GM06990 (cell line): Measurements from ENCODE around the gene FOXA3.

ENCODE experiments used
- DNase-seq: peaks from one replicate; pipeline ENCODE4 v3.0.0-alpha.2; 2011; ENCODE audit not compliant: insufficient read length; ENCODE audit errors: extremely low read depth
- H3K27me3 ChIP-seq: replicated peaks from 2 replicates; pipeline ENCODE4 v1.6.0; 2011; ENCODE audit warnings: low read length; ENCODE audit not compliant: control insufficient read depth, insufficient read depth
- H3K36me3 ChIP-seq: 2 replicates; pipeline ENCODE4 v1.5.1; 2011; ENCODE audit warnings: low read length; ENCODE audit not compliant: control insufficient read depth, insufficient read depth
- H3K4me3 ChIP-seq: replicated peaks from 2 replicates; pipeline ENCODE4 v1.5.1; 2011; ENCODE audit warnings: low read depth, mild to moderate bottlenecking, control low read depth, low read length
- CTCF ChIP-seq: IDR thresholded peaks from 2 replicates; pipeline ENCODE4 v1.5.1; 2011; ENCODE audit warnings: low read length, control low read depth, mild to moderate bottlenecking, inconsistent platforms; ENCODE audit not compliant: insufficient read depth, poor library complexity, severe bottlenecking

Gene FOXA3

GRCh38 chr19:45825917-45826893, 37.9 kb upstream of the FOXA3 start:
- DNase-seq = no peak
- H3K36me3 ChIP-seq = peaks cover 67% of the 10 kb centered on the region
- no peak overlapping the region for H3K4me3 ChIP-seq
- H3K27me3 ChIP-seq = no peaks in the 10 kb centered on the region
- TF ChIP-seq CTCF = no peak

GRCh38 chr19:45826934-45827333, 37.2 kb upstream of the FOXA3 start:
- peaks cover 67% of the 10 kb centered on the region for H3K36me3 ChIP-seq
- no peak for DNase-seq
- no peaks in the 10 kb centered on the region for H3K27me3 ChIP-seq
- no peak overlapping the region for H3K4me3 ChIP-seq
- no peak for TF ChIP-seq CTCF

GRCh38 chr19:45827459-45828093, 36.5 kb upstream of the FOXA3 start:
- no peak for DNase-seq
- H3K27me3 ChIP-seq = no peaks in the 10 kb centered on the region
- TF ChIP-seq CTCF = no peak
- H3K4me3 ChIP-seq = no peak overlapping the region
- peaks cover 72% of the 10 kb centered on the region for H3K36me3 ChIP-seq

GRCh38 chr19:45828523-45828922, 35.6 kb upstream of the FOXA3 start:
- H3K36me3 ChIP-seq = peaks cover 68% of the 10 kb centered on the region
- H3K27me3 ChIP-seq = no peaks in the 10 kb centered on the region
- TF ChIP-seq CTCF = no peak
- H3K4me3 ChIP-seq = no peak overlapping the region
- DNase-seq = no peak

- Histone ChIP-seq H3K27me3 (no peaks in the 10 kb centered on the region), H3K4me3 (no peak overlapping the region), H3K36me3 (peaks cover 65% of the 10 kb centered on the region)
- DNase-seq = no peak
- TF ChIP-seq CTCF = no peak
These were observed 35.2 kb upstream of the FOXA3 start for GRCh38 chr19:45828945-45829344.
